ENCODE results near the gene CFAP74.

- TF ChIP-seq EZH2 (IDR thresholded peaks at IDR 0.05; ENCODE audit: low read length): no peak
- TF ChIP-seq CTCF (optimal IDR thresholded peaks at IDR 0.05 in 1 of 3, IDR thresholded peaks at IDR 0.05 in 1 of 3, conservative IDR thresholded peaks at IDR 0.05 in 1 of 3; ENCODE audit: extremely low read depth in 1 of 3, insufficient read depth in 2 of 3, low read length in 3 of 3): no peak
Observed at GRCh38 chr1:1898246-1898933, 105.2 kb downstream of the CFAP74 start.
